Skin of body (tissue), 2 donors: ENCODE results near the gene CCNL1. TPM values are rescaled to one million over a fixed set of nuclear protein-coding genes. Genes with fewer than 3 reads are reported as not detected.
"Not testable (repeated sequence)": the region's sequence is repeated elsewhere in the genome, so short reads cannot be mapped to it uniquely, and the experiment has no call there.

Experiments
- DNase-seq: peaks from one replicate; lab custom pipeline; 2025; lab: John Stamatoyannopoulos, UW
- total RNA-seq: library from RNA; depleted of rRNA; stranded (reverse); fragments of >200 nt; gene quantifications from one replicate; pipeline ENCODE4 v1.2.3, GENCODE V29; 2014

Gene CCNL1
- total RNA-seq: 238 TPM

DNA sequence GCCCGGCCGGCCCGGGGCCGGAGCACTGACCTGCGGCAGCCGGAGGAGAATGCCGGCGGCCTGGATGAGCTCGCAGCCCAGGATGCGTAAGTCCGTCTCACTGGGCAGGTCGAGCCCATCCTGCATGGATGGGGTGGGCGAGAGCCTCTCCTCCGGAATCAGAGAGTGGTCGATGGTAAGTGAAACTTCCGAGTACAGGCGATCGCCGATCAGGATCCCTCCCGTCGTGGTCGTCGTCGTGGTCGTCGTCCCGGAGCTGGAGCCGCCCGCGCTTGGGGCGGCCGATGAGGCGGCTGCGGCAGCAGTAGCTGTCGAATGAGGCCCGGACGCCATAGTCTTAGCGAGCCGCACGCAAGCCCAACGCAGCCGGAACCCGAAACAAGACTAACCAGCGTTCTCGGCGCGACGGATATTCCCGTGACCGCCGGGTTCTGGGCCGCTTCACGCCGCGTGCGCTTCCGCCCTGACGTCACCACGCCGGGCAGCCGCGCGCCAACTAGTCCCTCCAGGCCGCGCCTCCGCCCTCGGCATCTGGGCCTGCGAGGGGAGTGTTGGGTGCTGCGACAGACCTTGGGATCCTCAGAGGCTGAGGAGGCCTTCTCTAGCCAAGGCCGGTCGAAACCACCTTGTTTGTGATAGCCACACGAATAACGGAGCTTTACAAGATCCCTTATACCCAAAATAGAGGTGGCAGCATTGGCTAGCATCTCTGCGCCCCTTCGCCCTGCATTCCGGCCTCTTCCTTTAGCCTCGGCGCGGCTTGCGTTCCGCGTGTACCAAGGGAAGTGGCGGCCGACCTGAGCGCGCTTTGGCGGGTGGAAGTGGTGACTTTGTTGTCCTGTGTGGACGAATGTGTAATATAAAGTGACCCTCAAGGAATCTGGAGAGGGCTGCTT is at the start of gene CCNL1:
CCNL1 (minus strand) TSS at position 386 of the 896 bp plus-strand sequence; CDS start at position 333, 53 bp downstream.
- peak; percentile 96 for DNase-seq

- no peak for DNase-seq
These were observed 44.9 kb upstream of the CCNL1 start for GRCh38 chr3:157204880-157205279.

- peak; percentile 10 for DNase-seq
These were observed 44.5 kb upstream of the CCNL1 start for GRCh38 chr3:157204431-157204830.

DNA sequence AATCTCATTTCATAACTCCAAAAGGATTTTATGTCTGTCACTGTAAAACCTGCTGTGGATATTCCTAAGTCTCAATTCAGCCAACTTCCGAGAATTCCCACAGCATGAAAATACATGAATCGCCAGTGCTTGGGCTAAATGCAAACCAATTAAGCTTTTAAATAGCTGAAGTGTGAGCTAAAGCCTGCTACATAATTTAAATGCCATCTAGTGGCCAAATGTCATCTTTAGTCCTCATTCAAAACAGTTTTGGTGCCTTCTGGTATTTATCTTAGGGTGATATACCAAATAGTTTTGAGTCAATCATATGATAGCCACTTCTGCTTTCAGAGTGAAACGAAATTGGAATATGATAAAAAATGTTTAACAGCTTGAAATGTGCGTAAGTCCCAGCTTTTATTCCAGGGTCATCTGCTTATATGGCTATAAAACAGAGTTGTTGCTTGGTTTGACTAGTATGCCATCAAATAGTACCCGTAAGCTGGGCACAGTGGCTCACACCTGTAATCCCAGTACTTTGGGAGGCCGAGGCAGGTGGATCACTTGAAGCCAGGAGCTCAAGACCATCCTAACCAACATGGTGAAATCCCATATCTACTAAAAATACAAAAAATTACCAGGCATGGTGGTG is 41.8 kb upstream of the CCNL1 start:
- peak; percentile 15 for DNase-seq

GRCh38 chr3:157199841-157200240 is 39.9 kb upstream of the CCNL1 start:
- no peak for DNase-seq

- no peak for DNase-seq
These were observed 36.0 kb upstream of the CCNL1 start for GRCh38 chr3:157195965-157196364.

GRCh38 chr3:157191149-157191548 is 31.2 kb upstream of the CCNL1 start:
- DNase-seq: not testable (repeated sequence)

DNA sequence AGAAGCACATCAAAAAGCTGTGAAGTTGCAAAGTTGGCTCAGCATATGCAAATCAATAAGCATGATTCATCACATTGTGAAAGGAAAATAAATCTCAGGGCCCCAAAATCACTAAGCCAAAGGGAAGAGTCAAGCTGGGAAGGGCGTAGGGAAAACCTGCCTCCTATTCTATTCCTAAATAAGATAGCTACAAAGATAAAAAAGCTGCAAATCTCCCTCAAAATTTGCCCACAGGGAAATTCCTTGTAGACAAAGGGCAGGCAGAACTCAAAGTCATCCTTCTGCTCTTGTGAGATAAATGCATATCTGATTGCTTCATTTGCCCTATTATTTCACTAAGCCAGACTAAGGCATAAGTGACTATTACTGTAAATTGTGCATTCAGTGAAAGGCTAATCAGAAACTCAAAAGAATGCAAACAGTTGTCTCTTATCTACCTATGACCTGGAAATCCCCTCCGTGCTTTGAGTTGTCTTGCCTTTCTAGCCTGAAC is 30.5 kb upstream of the CCNL1 start:
- no peak for DNase-seq

DNA sequence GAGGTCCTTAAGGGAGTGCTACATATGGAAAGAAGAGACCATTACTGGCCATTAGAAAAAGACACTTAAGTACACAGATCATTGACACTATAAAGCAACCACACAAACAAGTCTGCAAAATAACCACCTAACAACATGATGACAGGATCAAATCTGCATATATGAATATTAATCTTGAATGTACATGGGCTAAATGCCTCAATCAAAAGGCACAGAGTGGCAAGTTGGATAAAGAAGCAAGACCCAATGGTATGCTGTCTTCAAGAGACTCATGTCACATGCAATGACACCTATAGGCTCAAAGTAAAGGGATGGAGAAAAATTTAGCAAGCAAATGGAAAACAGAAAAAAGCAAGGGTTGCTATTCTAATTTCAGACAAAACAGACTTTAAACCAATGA is 28.4 kb upstream of the CCNL1 start:
- DNase-seq: no peak

DNA sequence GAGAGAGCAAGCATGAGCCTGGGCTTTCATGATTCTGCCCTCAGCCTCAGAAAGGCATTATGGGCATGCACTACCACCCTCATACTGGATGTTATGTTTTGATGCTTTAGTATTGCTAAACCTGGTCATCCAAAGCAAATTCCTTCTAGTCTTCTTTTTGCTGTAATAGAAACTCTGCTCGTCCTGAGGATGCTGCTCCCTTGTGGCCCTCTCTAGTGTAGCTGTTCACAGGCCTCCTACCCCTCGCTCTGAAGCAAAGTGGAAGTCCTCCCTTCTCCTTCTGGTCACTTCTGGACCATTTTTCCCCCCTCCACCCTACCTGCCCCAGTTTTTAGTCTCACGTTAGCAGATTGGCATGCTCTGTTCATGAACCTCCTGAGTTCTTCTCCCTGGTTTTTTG is 22.9 kb upstream of the CCNL1 start:
- no peak for DNase-seq

DNA sequence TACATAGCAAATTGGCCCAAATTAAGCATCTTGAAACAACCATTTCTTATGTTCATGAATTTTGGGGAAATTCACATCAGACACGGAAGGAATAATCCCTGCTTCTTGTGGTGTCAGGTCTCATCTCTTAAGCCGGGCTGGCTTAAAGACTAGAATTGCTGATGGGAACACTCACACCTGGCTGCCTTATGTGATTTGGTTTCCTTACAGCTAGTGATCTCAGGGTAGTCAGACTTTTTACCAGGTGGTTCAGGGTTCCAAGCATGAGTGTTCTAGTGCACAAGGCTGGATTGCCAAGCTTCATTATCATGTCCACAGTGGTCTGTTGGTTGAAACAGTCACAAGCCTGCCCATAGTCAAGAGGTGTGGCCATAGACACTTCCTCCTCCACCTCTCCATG is 20.3 kb upstream of the CCNL1 start:
- DNase-seq: no peak

DNA sequence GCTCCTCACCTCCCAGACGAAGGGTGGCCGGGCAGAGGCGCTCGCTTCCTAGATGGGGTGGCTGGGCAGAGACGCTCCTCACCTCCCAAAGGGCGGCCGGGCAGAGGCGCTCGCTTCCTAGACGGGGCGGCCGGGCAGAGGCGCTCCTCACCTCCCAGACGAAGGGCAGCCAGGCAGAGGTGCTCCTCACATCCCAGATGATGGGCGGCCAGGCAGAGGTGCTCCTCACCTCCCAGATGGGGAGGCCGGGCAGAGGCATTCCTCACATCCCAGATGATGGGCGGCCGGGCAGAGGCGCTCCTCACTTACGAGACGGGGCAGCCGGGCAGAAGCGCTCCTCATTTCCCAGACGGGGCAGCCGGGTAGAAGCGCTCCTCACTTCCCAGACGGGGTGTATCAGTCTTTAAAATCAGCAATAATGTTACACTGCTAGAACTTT is 19.4 kb upstream of the CCNL1 start:
- no peak for DNase-seq

- DNase-seq: not testable (repeated sequence)
These were observed 18.8 kb upstream of the CCNL1 start for GRCh38 chr3:157178503-157179364.

DNA sequence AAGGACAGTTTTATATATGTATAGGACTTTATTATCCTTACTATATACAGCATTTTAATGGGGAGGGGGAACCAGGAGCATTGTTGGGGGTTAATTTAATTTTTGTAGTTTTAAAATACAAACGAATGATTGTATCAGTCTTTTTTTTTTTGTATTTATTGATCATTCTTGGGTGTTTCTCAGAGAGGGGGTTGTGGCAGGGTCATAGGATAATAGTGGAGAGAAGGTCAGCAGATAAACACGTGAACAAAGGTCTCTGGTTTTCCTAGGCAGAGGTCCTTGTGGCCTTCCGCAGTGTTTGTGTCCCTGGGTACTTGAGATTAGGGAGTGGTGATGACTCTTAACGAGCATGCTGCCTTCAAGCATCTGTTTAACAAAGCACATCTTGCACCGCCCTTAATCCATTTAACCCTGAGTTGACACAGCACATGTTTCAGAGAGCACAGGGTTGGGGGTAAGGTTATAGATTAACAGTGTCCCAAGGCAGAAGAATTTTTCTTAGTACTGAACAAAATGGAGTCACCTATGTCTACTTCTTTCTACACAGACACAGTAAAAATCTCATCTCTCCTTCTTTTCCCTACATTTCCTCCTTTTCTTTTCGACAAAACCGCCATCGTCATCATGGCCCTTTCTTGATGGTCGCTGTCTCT is 18.0 kb upstream of the CCNL1 start:
- not testable (repeated sequence) for DNase-seq

DNA sequence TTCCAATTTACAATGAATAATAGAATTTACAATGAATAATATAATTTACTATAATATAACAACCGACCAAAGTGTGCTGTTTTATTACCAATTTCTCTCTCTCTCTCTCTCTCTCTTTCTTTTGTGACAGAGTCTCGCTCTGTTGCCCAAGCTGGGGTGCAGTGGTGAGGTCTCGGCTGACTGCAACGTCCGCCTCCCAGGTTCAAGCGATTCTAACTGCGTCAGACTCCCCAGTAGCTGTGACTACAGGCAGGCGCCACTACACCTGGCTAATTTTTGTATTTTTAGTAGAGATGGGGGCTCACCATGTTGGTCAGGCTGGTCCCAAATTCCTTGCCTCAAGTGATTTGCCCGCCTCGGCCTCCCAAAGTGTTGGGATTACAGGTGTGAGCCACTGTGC is 17.0 kb upstream of the CCNL1 start:
- no peak for DNase-seq

- peak; percentile 66 for DNase-seq
These were observed 16.0 kb upstream of the CCNL1 start for GRCh38 chr3:157175691-157176507.

GRCh38 chr3:157174649-157175498 is 14.9 kb upstream of the CCNL1 start:
- peak; percentile 100 for DNase-seq

DNA sequence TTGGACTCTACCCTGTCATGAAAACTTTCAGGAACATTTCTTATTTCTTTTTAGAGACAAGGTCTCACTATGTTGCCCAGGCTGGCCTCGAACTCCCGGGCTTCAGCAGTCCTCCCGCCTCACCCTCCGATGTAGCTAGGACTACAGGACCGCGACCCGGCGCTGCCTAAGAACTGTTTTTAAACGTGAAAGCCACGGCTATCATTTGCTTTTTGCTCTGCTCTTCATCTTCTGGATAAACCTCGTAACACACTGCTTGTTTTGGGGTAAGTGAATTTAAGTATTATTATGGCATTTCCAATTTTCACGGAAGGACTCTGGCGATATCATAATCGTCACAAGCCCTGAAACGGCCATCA is 14.3 kb upstream of the CCNL1 start:
- DNase-seq: no peak

DNA sequence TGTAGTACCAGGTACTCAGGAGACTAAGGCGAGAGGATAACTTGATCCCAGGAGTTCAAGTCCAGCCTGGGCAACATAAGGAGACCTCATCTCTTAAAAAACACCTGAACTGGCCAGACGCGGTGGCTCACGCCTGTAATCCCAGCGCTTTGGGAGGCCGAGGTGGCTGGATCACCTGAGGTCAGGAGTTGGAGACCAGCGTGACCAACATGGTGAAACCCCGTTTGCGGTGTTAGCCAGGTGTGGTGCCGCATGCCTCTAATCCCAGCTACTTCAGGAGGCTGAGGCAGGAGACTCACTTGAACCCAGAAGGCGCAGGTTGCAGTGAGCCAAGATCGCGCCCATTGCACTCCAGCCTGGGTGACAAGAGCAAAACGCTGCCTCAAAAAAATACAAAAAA is 13.4 kb upstream of the CCNL1 start:
- DNase-seq: not testable (repeated sequence)
